ENCODE data around the gene METTL4.

The METTL4 gene

DNA sequence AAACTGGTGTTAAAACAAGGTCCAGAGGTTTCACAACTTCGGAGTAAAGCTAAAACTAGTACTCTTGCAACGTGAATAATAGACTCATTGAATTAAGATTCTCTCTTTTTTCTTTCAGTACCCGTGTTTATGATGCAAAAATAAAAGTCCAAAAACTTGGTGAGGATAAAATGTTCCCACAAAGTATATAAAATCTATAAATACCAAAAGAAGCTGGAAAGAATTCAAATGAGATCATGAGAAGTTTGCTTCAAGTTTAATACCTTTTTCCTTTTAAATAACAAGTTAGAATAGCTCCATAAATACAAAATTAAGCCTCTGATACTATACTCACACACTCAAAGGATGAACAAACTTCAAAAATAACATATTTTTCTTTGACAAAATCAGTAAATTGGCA, 34.0 kb downstream of the METTL4 start:
- no peak for TF ChIP-seq EP300 (IDR thresholded peaks at IDR 0.05; ENCODE audit: borderline replicate concordance)
- TF ChIP-seq, protein P1, sequence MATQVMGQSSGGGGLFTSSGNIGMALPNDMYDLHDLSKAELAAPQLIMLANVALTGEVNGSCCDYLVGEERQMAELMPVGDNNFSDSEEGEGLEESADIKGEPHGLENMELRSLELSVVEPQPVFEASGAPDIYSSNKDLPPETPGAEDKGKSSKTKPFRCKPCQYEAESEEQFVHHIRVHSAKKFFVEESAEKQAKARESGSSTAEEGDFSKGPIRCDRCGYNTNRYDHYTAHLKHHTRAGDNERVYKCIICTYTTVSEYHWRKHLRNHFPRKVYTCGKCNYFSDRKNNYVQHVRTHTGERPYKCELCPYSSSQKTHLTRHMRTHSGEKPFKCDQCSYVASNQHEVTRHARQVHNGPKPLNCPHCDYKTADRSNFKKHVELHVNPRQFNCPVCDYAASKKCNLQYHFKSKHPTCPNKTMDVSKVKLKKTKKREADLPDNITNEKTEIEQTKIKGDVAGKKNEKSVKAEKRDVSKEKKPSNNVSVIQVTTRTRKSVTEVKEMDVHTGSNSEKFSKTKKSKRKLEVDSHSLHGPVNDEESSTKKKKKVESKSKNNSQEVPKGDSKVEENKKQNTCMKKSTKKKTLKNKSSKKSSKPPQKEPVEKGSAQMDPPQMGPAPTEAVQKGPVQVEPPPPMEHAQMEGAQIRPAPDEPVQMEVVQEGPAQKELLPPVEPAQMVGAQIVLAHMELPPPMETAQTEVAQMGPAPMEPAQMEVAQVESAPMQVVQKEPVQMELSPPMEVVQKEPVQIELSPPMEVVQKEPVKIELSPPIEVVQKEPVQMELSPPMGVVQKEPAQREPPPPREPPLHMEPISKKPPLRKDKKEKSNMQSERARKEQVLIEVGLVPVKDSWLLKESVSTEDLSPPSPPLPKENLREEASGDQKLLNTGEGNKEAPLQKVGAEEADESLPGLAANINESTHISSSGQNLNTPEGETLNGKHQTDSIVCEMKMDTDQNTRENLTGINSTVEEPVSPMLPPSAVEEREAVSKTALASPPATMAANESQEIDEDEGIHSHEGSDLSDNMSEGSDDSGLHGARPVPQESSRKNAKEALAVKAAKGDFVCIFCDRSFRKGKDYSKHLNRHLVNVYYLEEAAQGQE (IDR thresholded peaks at IDR 0.05; ENCODE audit: low read depth) = no peak
- no peak for TF ChIP-seq RAD21 (IDR thresholded peaks at IDR 0.05; ENCODE audit: low read depth)
- no peak for TF ChIP-seq FOXM1 (IDR thresholded peaks at IDR 0.05; ENCODE audit: borderline replicate concordance, low read depth)
- TF ChIP-seq CEBPB (IDR thresholded peaks at IDR 0.05) = no peak
- TF ChIP-seq, protein P2, sequence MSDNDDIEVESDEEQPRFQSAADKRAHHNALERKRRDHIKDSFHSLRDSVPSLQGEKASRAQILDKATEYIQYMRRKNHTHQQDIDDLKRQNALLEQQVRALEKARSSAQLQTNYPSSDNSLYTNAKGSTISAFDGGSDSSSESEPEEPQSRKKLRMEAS (IDR thresholded peaks at IDR 0.05) = no peak
- TF ChIP-seq TCF12 (IDR thresholded peaks at IDR 0.05; ENCODE audit: low read depth) = no peak
- TF ChIP-seq, protein P3, sequence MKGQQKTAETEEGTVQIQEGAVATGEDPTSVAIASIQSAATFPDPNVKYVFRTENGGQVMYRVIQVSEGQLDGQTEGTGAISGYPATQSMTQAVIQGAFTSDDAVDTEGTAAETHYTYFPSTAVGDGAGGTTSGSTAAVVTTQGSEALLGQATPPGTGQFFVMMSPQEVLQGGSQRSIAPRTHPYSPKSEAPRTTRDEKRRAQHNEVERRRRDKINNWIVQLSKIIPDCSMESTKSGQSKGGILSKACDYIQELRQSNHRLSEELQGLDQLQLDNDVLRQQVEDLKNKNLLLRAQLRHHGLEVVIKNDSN (IDR thresholded peaks at IDR 0.05) = no peak
- no peak for TF ChIP-seq NFIC (IDR thresholded peaks at IDR 0.05)
- TF ChIP-seq ZBTB7A (IDR thresholded peaks at IDR 0.05; ENCODE audit: low read depth) = no peak
- TF ChIP-seq TEAD4 (IDR thresholded peaks at IDR 0.05) = no peak
- TF ChIP-seq YY1 (IDR thresholded peaks at IDR 0.05; ENCODE audit: low read depth) = no peak
- no peak for TF ChIP-seq TAF1 (IDR thresholded peaks at IDR 0.05; ENCODE audit: low read depth)
- no peak for TF ChIP-seq EGR1 (IDR thresholded peaks at IDR 0.05)
- TF ChIP-seq CREB1 (IDR thresholded peaks at IDR 0.05; ENCODE audit: low read depth) = no peak

DNA sequence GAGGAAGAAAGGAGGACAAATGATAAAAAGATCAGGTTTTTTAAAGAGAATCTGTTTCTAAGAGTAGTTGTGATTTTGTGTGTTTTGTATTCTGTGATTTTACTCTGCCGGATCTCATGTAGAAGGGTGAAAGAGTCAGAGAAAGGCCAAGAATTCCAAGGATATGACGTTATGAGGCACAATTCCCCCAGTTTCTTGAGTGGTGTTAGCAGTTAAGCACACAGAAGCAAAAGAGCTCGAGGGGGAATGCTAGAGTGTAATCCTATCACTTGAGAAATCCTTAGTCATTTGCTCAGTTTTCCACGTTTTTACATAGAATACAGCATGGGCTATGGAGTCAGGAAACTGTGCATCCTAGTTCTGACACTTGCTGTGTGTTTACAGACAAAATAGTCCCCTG, 34.8 kb downstream of the METTL4 start:
- TF ChIP-seq TEAD4 (IDR thresholded peaks at IDR 0.05) (no peak), NFIC (IDR thresholded peaks at IDR 0.05) (no peak), CREB1 (IDR thresholded peaks at IDR 0.05; ENCODE audit: low read depth) (no peak), TAF1 (IDR thresholded peaks at IDR 0.05; ENCODE audit: low read depth) (no peak), CEBPB (IDR thresholded peaks at IDR 0.05) (no peak), RAD21 (IDR thresholded peaks at IDR 0.05; ENCODE audit: low read depth) (no peak), ZBTB7A (IDR thresholded peaks at IDR 0.05; ENCODE audit: low read depth) (no peak), EP300 (IDR thresholded peaks at IDR 0.05; ENCODE audit: borderline replicate concordance) (no peak), TCF12 (IDR thresholded peaks at IDR 0.05; ENCODE audit: low read depth) (no peak), EGR1 (IDR thresholded peaks at IDR 0.05) (no peak), FOXM1 (IDR thresholded peaks at IDR 0.05; ENCODE audit: borderline replicate concordance, low read depth) (no peak), YY1 (IDR thresholded peaks at IDR 0.05; ENCODE audit: low read depth) (no peak)
- TF ChIP-seq, protein P2 (IDR thresholded peaks at IDR 0.05) = no peak
- TF ChIP-seq, protein P1 (IDR thresholded peaks at IDR 0.05; ENCODE audit: low read depth) = no peak
- TF ChIP-seq, protein P3 (IDR thresholded peaks at IDR 0.05) = no peak

DNA sequence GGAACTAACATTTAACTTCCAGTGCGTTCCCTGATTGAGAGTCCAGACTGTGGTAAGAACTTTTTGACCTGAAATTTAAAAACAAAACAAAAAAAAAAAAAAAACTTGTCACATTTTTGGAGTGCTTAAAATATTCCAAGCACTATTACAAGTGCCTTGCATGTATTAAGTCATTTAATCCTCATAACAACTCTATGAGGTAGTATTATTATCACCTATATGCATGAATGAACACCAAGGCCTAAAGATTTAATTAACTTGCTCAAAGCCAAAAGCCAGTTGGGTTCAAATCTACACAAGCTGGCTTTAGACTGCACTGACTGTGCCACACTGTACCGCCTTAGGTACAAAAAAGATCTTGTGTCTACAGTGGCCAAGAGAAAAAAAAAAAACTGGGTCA, 35.2 kb downstream of the METTL4 start:
- TF ChIP-seq CEBPB (IDR thresholded peaks at IDR 0.05) (no peak), CREB1 (IDR thresholded peaks at IDR 0.05; ENCODE audit: low read depth) (no peak), TEAD4 (IDR thresholded peaks at IDR 0.05) (no peak), FOXM1 (IDR thresholded peaks at IDR 0.05; ENCODE audit: borderline replicate concordance, low read depth) (no peak), RAD21 (IDR thresholded peaks at IDR 0.05; ENCODE audit: low read depth) (no peak), EGR1 (IDR thresholded peaks at IDR 0.05) (no peak), ZBTB7A (IDR thresholded peaks at IDR 0.05; ENCODE audit: low read depth) (no peak), NFIC (IDR thresholded peaks at IDR 0.05) (no peak), EP300 (IDR thresholded peaks at IDR 0.05; ENCODE audit: borderline replicate concordance) (no peak), YY1 (IDR thresholded peaks at IDR 0.05; ENCODE audit: low read depth) (no peak), TCF12 (IDR thresholded peaks at IDR 0.05; ENCODE audit: low read depth) (no peak), TAF1 (IDR thresholded peaks at IDR 0.05; ENCODE audit: low read depth) (no peak)
- TF ChIP-seq, protein P1 (IDR thresholded peaks at IDR 0.05; ENCODE audit: low read depth) = no peak
- TF ChIP-seq, protein P3 (IDR thresholded peaks at IDR 0.05) = no peak
- TF ChIP-seq, protein P2 (IDR thresholded peaks at IDR 0.05) = no peak

Data from Ishikawa (cell line).